Measurements from ENCODE around the gene THBS4.

The THBS4 gene

DNA sequence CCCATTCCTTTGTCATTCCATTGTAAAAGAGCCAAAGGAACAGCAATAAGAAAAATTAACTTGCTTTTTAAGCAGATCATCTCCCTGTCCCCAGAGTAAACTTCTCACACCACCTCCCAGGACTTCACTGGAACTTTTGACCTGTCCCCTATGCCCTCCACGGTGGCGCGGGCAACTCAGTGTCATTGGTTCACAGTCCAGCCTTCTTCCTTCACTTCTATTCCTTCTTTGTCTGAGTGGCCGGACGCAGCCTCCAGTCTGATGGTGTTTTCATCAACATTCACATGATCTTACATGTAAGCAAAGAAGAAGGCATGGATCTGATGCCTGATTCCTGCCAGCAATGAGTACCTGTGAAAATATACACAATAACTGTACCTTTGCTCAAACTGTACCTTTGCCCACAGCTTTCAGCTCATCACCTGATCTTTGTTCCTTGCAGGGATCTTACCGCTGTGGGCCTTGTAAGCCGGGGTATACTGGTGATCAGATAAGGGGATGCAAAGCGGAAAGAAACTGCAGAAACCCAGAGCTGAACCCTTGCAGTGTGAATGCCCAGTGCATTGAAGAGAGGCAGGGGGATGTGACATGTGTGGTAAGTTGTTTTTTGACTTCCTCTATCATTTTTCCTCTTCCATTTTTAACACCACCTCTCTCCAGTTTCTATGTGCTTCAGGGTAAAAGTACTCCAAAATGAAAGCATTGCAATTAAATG, 32.5 kb downstream of the THBS4 start:
- TF ChIP-seq, protein P1, sequence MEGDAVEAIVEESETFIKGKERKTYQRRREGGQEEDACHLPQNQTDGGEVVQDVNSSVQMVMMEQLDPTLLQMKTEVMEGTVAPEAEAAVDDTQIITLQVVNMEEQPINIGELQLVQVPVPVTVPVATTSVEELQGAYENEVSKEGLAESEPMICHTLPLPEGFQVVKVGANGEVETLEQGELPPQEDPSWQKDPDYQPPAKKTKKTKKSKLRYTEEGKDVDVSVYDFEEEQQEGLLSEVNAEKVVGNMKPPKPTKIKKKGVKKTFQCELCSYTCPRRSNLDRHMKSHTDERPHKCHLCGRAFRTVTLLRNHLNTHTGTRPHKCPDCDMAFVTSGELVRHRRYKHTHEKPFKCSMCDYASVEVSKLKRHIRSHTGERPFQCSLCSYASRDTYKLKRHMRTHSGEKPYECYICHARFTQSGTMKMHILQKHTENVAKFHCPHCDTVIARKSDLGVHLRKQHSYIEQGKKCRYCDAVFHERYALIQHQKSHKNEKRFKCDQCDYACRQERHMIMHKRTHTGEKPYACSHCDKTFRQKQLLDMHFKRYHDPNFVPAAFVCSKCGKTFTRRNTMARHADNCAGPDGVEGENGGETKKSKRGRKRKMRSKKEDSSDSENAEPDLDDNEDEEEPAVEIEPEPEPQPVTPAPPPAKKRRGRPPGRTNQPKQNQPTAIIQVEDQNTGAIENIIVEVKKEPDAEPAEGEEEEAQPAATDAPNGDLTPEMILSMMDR (IDR thresholded peaks at IDR 0.05; ENCODE audit: insufficient read depth, low read length, poor library complexity, severe bottlenecking) = no peak
- no peak for TF ChIP-seq EZH2phosphoT487 (conservative IDR thresholded peaks at IDR 0.05; ENCODE audit: low read length)
- Histone ChIP-seq H4K20me1 (ENCODE audit: low read depth, low read length) (no peaks in the 10 kb centered on the region), H3K9me2 (replicated peaks; ENCODE audit: insufficient read depth, low read length) (no peaks in the 10 kb centered on the region), H3K27me3 (ENCODE audit: low read length) (no peaks in the 10 kb centered on the region), H3K9ac (ENCODE audit: low read length) (no peak overlapping the region), H3K36me3 (ENCODE audit: low read length) (no peaks in the 10 kb centered on the region), H3K4me3 (ENCODE audit: insufficient read depth, low read length, poor library complexity, severe bottlenecking) (no peak overlapping the region), H2AFZ (ENCODE audit: low read depth, low read length, severe bottlenecking) (no peak overlapping the region), H3K79me2 (ENCODE audit: insufficient read depth, low read length) (no peaks in the 10 kb centered on the region), H3K4me2 (ENCODE audit: low read depth, low read length, poor library complexity, severe bottlenecking) (no peak overlapping the region), H3K27ac (ENCODE audit: low read depth, low read length) (no peak overlapping the region), H3F3A (ENCODE audit: insufficient read depth) (no peaks in the 10 kb centered on the region), H3K9me3 (ENCODE audit: insufficient read depth, low read length) (no peaks in the 10 kb centered on the region)

DNA sequence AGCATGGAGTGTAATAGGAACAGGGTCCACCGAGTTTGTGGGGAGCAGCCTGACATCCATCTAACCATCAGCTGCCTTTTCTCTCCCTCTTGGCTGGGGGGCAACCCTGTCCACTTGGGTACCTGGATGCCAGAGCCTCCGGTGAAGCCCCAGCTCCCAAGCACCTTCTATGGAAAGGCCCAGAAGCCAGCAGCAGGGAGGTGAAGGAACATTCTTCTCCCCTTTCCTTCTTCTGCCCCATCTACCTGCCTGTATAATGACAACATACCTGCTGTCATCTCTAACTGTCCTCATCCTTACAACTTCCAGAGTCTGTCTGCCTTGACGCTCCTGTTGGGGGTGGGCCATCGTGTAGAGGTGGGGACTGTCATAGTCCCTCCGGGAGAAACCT, 33.1 kb downstream of the THBS4 start:
- H3K27ac ChIP-seq (ENCODE audit: low read depth, low read length) = no peak overlapping the region
- TF ChIP-seq, protein P1 (IDR thresholded peaks at IDR 0.05; ENCODE audit: insufficient read depth, low read length, poor library complexity, severe bottlenecking) = no peak

DNA sequence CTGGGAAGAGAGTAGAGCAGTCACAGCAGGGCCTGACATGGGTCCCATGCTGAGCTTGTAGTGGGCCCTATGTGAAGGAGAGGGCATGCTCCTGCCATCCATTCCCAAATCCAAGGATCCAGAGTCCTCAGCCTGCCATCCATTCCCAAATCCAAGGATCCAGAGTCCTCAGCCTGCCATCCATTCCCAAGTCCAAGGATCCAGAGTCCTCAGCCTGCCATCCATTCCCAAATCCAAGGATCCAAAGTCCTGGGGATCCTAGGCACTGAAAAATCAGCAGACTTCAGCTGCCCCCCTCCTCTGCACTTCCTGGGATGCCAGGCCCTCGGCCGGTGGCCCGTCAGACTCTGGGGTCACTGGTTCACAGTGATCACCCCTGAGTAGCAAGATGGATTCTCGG, 33.6 kb downstream of the THBS4 start:
- Histone ChIP-seq H3K4me3 (ENCODE audit: insufficient read depth, low read length, poor library complexity, severe bottlenecking) (no peak overlapping the region), H3K9me3 (ENCODE audit: insufficient read depth, low read length) (no peaks in the 10 kb centered on the region), H2AFZ (ENCODE audit: low read depth, low read length, severe bottlenecking) (no peak overlapping the region), H3K9me2 (replicated peaks; ENCODE audit: insufficient read depth, low read length) (no peaks in the 10 kb centered on the region), H3K9ac (ENCODE audit: low read length) (no peak overlapping the region), H3K27ac (ENCODE audit: low read depth, low read length) (no peak overlapping the region), H3F3A (ENCODE audit: insufficient read depth) (no peaks in the 10 kb centered on the region), H3K4me2 (ENCODE audit: low read depth, low read length, poor library complexity, severe bottlenecking) (no peak overlapping the region), H3K27me3 (ENCODE audit: low read length) (no peaks in the 10 kb centered on the region), H3K36me3 (ENCODE audit: low read length) (no peaks in the 10 kb centered on the region), H4K20me1 (ENCODE audit: low read depth, low read length) (no peaks in the 10 kb centered on the region), H3K79me2 (ENCODE audit: insufficient read depth, low read length) (no peaks in the 10 kb centered on the region)
- TF ChIP-seq, protein P1 (IDR thresholded peaks at IDR 0.05; ENCODE audit: insufficient read depth, low read length, poor library complexity, severe bottlenecking) = no peak
- no peak for TF ChIP-seq EZH2phosphoT487 (conservative IDR thresholded peaks at IDR 0.05; ENCODE audit: low read length)

More for the DNA sequence above, 33.1 kb downstream of the THBS4 start:
- no peak overlapping the region for H3K9ac ChIP-seq (ENCODE audit: low read length)
- H3K4me3 ChIP-seq (ENCODE audit: insufficient read depth, low read length, poor library complexity, severe bottlenecking) = no peak overlapping the region
- H3K36me3 ChIP-seq (ENCODE audit: low read length) = no peaks in the 10 kb centered on the region
- no peaks in the 10 kb centered on the region for H3K79me2 ChIP-seq (ENCODE audit: insufficient read depth, low read length)
- no peaks in the 10 kb centered on the region for H3K9me3 ChIP-seq (ENCODE audit: insufficient read depth, low read length)
- H3K27me3 ChIP-seq (ENCODE audit: low read length) = no peaks in the 10 kb centered on the region
- H4K20me1 ChIP-seq (ENCODE audit: low read depth, low read length) = no peaks in the 10 kb centered on the region
- H3K9me2 ChIP-seq (replicated peaks; ENCODE audit: insufficient read depth, low read length) = no peaks in the 10 kb centered on the region
- no peaks in the 10 kb centered on the region for H3F3A ChIP-seq (ENCODE audit: insufficient read depth)
- no peak overlapping the region for H2AFZ ChIP-seq (ENCODE audit: low read depth, low read length, severe bottlenecking)
- no peak overlapping the region for H3K4me2 ChIP-seq (ENCODE audit: low read depth, low read length, poor library complexity, severe bottlenecking)
